Right hindlimb (tissue), 1 donor: ENCODE data around the gene TTLL11.

Experiments used
- DNase-seq: peaks from one replicate; pipeline ENCODE4 v3.0.0-alpha.2; 2018

The TTLL11 gene

DNA sequence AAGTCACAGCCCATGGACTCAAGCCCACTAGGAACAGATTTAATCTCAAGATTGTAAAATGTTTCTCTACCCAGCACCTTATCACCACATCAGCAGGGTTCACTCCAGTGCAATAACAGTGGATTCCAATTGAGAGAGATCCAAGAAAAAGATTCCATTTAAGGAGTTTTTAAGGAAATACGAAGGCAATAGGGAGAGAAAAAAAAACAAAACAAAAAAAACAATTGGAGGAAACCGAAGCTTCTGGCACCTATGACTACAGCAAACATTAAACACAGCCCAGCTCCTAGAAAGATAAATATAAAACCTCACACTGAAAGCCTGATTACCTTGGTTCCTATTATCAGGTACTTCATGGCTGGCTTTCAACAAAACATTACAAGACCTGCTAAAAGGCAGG is 249.0 kb downstream of the TTLL11 start:
- no peak for DNase-seq

DNA sequence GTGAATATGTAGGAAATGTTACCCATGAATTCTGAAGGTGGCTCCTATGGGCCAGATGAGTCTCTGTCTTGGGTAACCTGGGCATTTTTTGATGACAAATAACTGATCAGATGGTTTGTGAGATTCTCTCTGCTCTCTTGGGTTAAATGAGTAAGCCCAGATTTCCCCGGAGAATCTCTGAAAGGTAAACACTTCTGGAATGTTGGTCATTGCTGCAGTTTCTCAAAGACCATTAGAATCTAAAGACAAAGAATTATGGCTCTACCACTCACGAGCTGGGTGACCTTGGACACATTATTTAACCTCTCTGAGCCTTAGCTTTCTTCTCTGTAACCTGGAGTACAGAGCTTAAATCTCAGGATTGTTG is 250.5 kb downstream of the TTLL11 start:
- DNase-seq, result no peak

GRCh38 chr9:121841771-121842611 is 251.1 kb downstream of the TTLL11 start:
- DNase-seq, result no peak

GRCh38 chr9:121840838-121841760 is 252.0 kb downstream of the TTLL11 start:
- DNase-seq, result no peak

DNA sequence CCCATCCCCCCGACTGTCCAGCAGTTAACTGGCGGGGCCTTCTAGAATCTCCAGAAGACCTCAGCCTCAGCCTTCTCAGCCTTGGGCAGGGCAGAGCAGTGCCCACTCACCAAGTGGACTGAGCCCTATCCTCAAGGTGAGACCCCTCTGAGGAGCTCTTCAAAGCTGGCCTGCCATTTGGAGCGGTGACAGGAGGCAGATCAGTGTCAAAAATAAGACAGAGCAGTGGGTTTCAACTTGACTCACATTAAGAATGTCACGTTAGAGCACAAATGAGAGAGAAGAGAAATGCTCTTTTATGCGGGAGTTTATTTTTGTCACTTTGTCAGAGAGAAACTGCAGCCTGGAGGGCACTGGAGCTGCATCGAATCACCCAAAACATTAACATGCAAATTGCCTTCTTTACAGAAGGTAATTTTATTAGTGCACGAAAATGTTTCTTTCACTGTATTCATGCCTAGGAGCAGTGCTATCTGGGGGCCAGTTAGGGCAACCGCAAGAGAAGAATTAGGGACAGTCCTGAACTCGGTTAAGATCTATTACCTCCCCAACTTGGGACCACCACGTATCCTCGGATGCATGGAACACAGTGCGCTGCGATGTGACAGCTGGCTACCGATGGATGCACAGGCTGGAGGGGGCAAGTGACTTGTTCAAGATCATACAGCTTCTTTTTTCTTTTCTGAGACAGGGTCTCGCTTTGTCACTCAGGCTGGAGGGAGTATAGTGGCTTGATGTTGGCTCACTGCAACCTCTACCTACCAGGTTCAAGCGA is 253.2 kb downstream of the TTLL11 start:
- DNase-seq, result no peak

GRCh38 chr9:121838746-121839669 is 254.1 kb downstream of the TTLL11 start:
- no peak for DNase-seq

DNA sequence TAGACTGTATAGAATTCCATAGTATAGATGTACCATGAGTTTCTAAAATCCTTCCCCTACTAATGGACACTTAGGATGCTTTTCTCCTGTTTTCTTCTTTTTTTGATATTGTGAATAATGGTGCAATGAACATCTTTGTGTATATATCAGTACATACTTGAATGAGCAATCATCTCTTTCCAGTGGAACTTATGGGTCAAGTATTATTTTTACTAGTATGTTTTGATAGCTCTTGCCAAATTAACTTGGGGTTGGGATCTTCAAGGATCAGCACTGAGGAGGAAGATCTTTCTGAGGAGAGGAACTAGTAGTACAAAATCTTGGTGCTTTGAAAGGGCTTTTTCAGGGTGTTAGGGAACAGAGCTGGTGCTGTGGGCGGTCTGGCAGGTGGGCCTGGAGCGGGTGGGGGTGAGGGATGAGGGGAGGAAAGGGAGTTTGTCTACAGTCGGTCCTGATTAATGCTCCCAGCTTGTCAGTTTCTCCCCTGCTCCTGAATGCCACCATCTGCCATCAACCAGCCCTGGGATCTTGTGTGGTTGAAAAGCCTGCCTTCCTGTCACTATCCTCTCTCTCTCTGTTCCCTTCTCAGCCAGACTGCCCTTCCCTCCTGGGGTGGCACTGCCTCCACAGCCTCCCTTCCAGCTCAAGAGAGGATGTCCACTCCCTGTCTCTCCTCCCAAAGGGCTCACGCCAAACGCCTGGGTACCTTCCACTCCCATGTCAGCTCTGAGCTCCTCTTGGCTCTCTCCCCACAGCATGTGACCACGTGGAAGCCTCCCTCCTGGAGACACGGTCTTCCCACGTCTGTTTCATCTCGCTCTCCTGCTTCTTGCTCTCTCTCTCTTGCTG is 255.8 kb downstream of the TTLL11 start:
- no peak for DNase-seq

DNA sequence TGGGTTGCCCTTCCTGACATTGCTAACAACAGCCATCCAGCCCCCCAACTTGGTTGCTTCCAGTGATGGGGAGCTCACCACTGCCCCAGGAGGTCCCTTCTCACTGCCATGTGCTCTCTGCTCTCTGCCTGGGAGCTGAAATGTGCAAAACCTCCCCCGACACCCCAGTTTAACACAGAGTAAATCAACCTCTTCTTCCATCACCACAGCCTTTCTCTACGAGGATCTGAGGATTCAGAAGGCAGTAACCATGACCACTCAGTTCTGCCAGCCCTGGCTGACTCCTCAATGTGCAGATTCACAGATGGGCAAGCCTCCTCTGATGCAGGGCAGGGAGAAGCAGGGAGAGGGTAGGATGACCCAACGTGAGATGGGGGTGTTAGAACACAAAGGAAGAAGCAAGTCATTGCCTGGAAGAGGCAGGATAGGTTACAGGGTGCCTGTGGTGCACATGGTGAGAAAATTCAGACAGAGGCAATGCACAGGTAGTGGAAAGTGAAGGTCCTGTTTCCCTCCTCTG is 256.7 kb downstream of the TTLL11 start:
- no peak for DNase-seq

- no peak for DNase-seq
These were observed 257.3 kb downstream of the TTLL11 start for GRCh38 chr9:121835587-121836365.

DNA sequence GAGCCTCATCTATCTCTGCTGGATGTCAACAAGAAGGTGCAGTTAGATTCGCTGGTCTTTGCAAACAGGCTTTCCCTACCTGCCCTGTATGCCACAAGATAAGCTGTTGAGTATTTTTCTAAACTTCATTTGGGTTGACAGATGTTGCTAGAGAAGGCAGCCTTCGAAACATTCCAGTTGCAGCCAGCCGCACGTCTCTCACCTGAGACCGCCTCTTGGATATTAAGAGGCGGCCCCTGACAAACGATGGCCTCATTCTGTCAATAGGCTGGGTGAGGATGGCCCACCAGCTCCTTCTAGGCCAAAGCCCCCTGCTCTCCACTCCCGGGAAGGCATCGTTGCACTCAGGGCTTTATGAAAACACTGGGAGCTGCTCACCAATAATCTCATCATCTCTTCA is 260.0 kb downstream of the TTLL11 start:
- DNase-seq, result no peak

GRCh38 chr9:121831869-121832268 is 261.2 kb downstream of the TTLL11 start:
- DNase-seq, result no peak

DNA sequence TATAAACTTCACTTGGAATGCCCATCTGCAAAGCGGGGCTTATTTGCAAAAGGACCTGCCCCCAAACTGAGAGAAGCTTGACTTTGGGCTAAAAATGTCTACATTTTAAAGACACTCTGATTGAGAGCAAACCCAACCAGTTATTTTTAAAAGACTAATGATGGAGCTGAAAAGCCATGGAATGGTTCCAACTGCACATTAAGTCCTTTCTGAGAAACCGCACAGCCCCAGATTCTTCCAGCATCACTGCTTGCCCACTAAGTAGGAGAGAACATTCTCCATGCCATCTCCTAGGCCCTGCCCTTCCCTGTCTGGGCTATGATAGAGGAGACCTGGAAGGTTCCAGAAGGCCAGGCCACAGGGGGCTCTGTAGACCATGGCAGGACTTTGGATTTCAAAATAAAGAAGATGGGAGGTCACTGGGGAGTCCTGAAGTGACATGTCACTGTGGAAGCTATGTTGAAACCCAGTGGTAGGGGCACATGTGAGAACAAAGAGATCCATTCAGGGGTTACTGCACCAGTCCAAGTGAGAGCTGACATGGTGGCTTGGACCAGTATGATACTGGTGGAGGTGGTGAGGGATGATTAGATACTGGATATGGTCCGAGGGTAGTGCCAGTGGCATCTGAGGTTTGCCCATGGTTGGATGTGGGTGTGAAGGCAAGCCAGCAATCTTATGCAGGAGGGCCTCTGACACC is 262.5 kb downstream of the TTLL11 start:
- no peak for DNase-seq

- DNase-seq, result no peak
These were observed 265.7 kb downstream of the TTLL11 start for GRCh38 chr9:121827251-121827967.

GRCh38 chr9:121826711-121827110 is 266.4 kb downstream of the TTLL11 start:
- no peak for DNase-seq

- no peak for DNase-seq
These were observed 267.9 kb downstream of the TTLL11 start for GRCh38 chr9:121825031-121825691.

GRCh38 chr9:121824651-121825030 is 268.5 kb downstream of the TTLL11 start:
- DNase-seq, result no peak

DNA sequence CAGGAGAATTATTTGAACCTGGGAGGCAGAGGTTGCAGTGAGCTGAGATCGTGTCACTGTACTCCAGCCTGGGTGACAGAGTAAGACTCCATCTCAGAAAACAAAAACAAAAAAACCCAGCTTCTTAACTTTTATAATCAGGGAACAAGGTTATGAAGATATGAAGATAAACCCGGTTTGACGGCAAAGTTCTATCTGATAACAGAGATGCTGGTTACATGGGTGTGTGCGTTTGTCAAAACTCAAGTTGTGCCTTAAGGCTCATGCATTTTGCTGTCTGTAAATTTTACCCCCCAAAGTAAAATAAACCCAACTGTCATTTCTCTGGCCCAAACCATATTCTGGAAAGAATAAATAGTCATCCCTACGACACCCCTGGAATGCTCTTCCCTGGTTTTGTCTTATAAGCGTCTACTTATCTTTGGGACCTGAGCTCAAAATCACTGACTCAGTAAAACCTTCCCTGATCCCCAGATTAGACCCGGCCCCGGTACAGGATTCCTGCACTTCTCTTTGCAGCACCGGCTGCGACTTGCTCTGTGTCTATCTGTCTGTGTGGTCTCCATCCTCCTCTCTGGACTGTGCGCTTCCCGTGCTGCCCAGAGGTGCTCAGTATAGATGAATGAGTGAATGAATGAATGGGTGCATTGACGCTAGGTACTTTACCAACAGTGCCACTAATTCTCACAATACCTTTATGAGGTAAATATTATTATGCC is 269.5 kb downstream of the TTLL11 start:
- no peak for DNase-seq
